H1 (cell line): Measurements from ENCODE around the gene ZSCAN5A. TPM values are rescaled to one million over a fixed set of nuclear protein-coding genes. Genes with fewer than 3 reads are reported as not detected.

Experiments
- CBX5 ChIP-seq: fragments of 300-800, 300-1000 bp; sonication (generic); IDR thresholded peaks from 2 replicates; pipeline ENCODE4 v1.7.1; 2016; ENCODE audit warnings: antibody characterized with exemption, low read length, low read depth
- CTBP2 ChIP-seq: IDR thresholded peaks from 2 replicates; pipeline ENCODE4 v1.7.0; 2011; ENCODE audit warnings: borderline replicate concordance, mild to moderate bottlenecking, moderate library complexity, mixed read lengths, low read length; ENCODE audit not compliant: insufficient read depth, insufficient read length
- EGR1 ChIP-seq: IDR thresholded peaks from 2 replicates; pipeline ENCODE4 v1.6.1; 2011; ENCODE audit warnings: low read depth, low read length, borderline replicate concordance
- EP300 ChIP-seq, 2 experiments: IDR thresholded peaks; 1 replicate in 1 of 2; 2 replicates in 1 of 2; pipeline ENCODE4 v1.6.1; 2011 to 2012; ENCODE audit warnings: low read depth in 2 of 2, low read length in 2 of 2, mild to moderate bottlenecking in 2 of 2, borderline replicate concordance in 1 of 2, inconsistent platforms in 1 of 2, moderate library complexity in 1 of 2
- GABPA ChIP-seq: IDR thresholded peaks from 2 replicates; pipeline ENCODE4 v1.6.1; 2011; ENCODE audit warnings: mild to moderate bottlenecking, low read length, moderate library complexity, borderline replicate concordance; ENCODE audit not compliant: insufficient read depth
- KDM1A ChIP-seq: fragments of 200-600, 300-600 bp; sonication (generic); IDR thresholded peaks from 2 replicates; pipeline ENCODE4 v1.7.1; 2016; ENCODE audit warnings: mild to moderate bottlenecking, low read length, borderline replicate concordance
- KDM4A ChIP-seq: IDR thresholded peaks from one replicate; pipeline ENCODE4 v1.7.1; 2012; ENCODE audit warnings: low read depth, mild to moderate bottlenecking, moderate library complexity, low read length, inconsistent platforms; ENCODE audit not compliant: severe bottlenecking
- NRF1 ChIP-seq: IDR thresholded peaks from 2 replicates; pipeline ENCODE4 v1.6.1; 2011; ENCODE audit warnings: mild to moderate bottlenecking, low read depth, low read length, improper control_type of control experiment
- POLR2A ChIP-seq, 2 experiments: IDR thresholded peaks; 1 replicate in 1 of 2; 2 replicates in 1 of 2; pipeline ENCODE4 v1.6.1; 2011; ENCODE audit warnings: low read depth in 2 of 2, low read length in 2 of 2, mild to moderate bottlenecking in 2 of 2; ENCODE audit errors: control extremely low read depth in 1 of 2
- POLR2AphosphoS5 ChIP-seq: IDR thresholded peaks from 2 replicates; pipeline ENCODE4 v1.6.1; 2011; ENCODE audit warnings: low read depth, low read length
- RBBP5 ChIP-seq: IDR thresholded peaks from 2 replicates; pipeline ENCODE4 v1.7.1; 2012; ENCODE audit warnings: low read depth, mild to moderate bottlenecking, inconsistent platforms, low read length, moderate library complexity, borderline replicate concordance
- RXRA ChIP-seq: IDR thresholded peaks from 2 replicates; pipeline ENCODE4 v1.6.1; 2011; ENCODE audit warnings: low read depth, mild to moderate bottlenecking, low read length, moderate library complexity; ENCODE audit not compliant: insufficient read depth
- SAP30 ChIP-seq: fragments of 300-600 bp; sonication (generic); IDR thresholded peaks from 2 replicates; pipeline ENCODE4 v1.7.1; 2012; ENCODE audit warnings: low read length, moderate library complexity, mild to moderate bottlenecking, inconsistent platforms; ENCODE audit not compliant: insufficient read depth, insufficient replicate concordance
- SIN3A ChIP-seq, 2 experiments: IDR thresholded peaks in 1 of 2; conservative IDR thresholded peaks in 1 of 2; 2 replicates each; pipeline ENCODE4 v1.6.1; 2011 to 2012; ENCODE audit warnings: low read length in 2 of 2, improper control_type of control experiment in 1 of 2, low read depth in 1 of 2, mild to moderate bottlenecking in 1 of 2
- SIRT6 ChIP-seq: IDR thresholded peaks from one replicate; pipeline ENCODE4 v1.7.1; 2012; ENCODE audit warnings: low read length, inconsistent platforms
- SP2 ChIP-seq: IDR thresholded peaks from 2 replicates; pipeline ENCODE4 v1.6.1; 2012; ENCODE audit warnings: mild to moderate bottlenecking, low read length, inconsistent platforms
- TAF1 ChIP-seq: IDR thresholded peaks from 2 replicates; pipeline ENCODE4 v1.6.1; 2011; ENCODE audit warnings: mild to moderate bottlenecking, low read depth, low read length
- TAF7 ChIP-seq: optimal IDR thresholded peaks from 2 replicates; pipeline ENCODE3; 2011; ENCODE audit warnings: low read depth, mild to moderate bottlenecking, inconsistent platforms, low read length, moderate library complexity, borderline replicate concordance
- ZNF274 ChIP-seq: IDR thresholded peaks from 2 replicates; pipeline ENCODE4 v1.7.0; 2012; ENCODE audit warnings: low read length, borderline replicate concordance; ENCODE audit errors: extremely low read depth
- polyA plus RNA-seq, 7 experiments: library from polyadenylated mRNA; depleted of rRNA in 3 of 7; stranded (reverse) in 5 of 7; unstranded in 2 of 7; fragments of >200 nt in 5 of 7; fragments of 200-250 nt in 2 of 7; gene quantifications; 1 replicate in 5 of 7; 2 replicates in 1 of 7; 4 replicates in 1 of 7; pipeline versions ENCODE4 v1.2.1 to v1.2.3, GENCODE V29; 2011 to 2013; ENCODE audit warnings: missing spikeins in 2 of 7, mixed read lengths in 2 of 7
- total RNA-seq: library from RNA; stranded (reverse); fragmentation: NEBNext Ultra II Directional; extraction: Animal tissue kit (Norgen Biotek cat#: 25700); gene quantifications from 2 replicates; pipeline ENCODE4 v1.2.1, GENCODE V29; 2021

ZSCAN5A gene
- total and polyA plus RNA-seq, 2 of the 8 experiments (the other 6 are each of a cell fraction or from before 2014, with no cell fraction given) = 8.6 to 11.0 TPM

DNA sequence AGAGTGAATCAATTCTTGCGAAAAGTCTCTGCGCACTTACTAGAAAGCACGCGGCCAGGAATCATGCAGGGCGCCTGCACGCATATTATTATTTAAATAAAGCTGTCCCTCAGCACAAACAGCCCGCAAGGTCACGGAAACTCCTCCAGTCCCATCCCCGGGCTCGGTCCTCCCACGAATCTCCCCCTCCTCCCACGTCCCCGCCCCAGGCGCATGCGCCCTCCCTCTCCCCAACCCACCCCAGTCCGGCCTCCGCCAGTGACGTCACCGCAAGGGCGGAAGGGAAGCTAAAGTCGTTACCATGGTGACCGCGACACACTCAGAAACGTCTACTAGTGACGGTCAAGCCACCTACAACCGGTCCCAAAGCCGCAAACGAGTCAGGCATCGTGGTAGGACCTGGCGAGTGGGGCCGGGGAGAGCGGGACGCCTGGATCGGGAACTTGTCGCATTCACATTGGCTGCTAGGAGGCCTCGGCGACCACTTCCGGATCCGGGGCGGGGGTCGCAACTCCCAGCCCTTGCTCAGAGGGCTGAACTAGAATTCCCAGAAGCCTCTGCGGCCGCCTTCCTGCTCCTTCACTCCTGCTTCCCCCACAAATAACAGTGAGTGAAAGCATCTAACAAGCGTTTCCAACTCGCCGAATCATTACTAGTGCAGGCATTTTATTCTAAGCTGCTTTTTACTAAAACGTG is at the start of gene ZSCAN5A (continued):
- TF ChIP-seq RBBP5 (peak; percentile 93; the same call in 1 of the 2 replicates), SIN3A (conservative IDR thresholded peaks at IDR 0.05 in 1 of 2, IDR thresholded peaks at IDR 0.05 in 1 of 2; ENCODE audit: low read depth in 1 of 2, low read length in 2 of 2) (peak; percentile 85 to 88; a peak in 3 of 4 replicates), NRF1 (peak; percentile 51), SAP30 (no peak), SIRT6 (no peak), RXRA (no peak), CBX5 (no peak), GABPA (peak; percentile 92), POLR2AphosphoS5 (peak; percentile 88), SP2 (no peak), KDM4A (peak; percentile 66), TAF7 (peak; percentile 28), KDM1A (no peak), CTBP2 (no peak), TAF1 (peak; percentile 79), EP300 (IDR thresholded peaks at IDR 0.05; ENCODE audit: borderline replicate concordance in 1 of 2, low read depth in 2 of 2, low read length in 2 of 2) (no peak), ZNF274 (no peak), EGR1 (no peak), POLR2A (IDR thresholded peaks at IDR 0.05; ENCODE audit: control extremely low read depth in 1 of 2, low read depth in 2 of 2, low read length in 2 of 2) (peak in 1 of 2 experiments; percentile 82; a peak in 2 of 3 replicates)
